HEK293T (cell line): Measurements from ENCODE around the gene CLUH.
"Not testable (repeated sequence)": the region's sequence is repeated elsewhere in the genome, so short reads cannot be mapped to it uniquely, and the experiment has no call there.

Source experiments
- CTCF ChIA-PET: fragments of 350-600 bp; formaldehyde crosslinking; extraction: SDS; loops from one replicate; lab custom pipeline; 2021; ENCODE audit warnings: antibody characterized with exemption, inconsistent platforms; lab: Yijun Ruan, JAX
- POLR2A ChIA-PET: fragments of 350-600 bp; formaldehyde crosslinking; extraction: SDS; loops from one replicate; lab custom pipeline; 2020; ENCODE audit warnings: antibody characterized with exemption, inconsistent platforms; lab: Yijun Ruan, JAX
- DNase-seq: peaks from one replicate; pipeline ENCODE4 v3.0.0; 2012; ENCODE audit warnings: mixed read lengths; ENCODE audit errors: extremely low spot score
- ARNT ChIP-seq: fragments of 450-650 bp; IDR thresholded peaks from 2 replicates; pipeline ENCODE4 v1.6.1; 2017; ENCODE audit warnings: mild to moderate bottlenecking
- BHLHE40 ChIP-seq: fragments of 450-650 bp; IDR thresholded peaks from 2 replicates; pipeline ENCODE4 v1.6.1; 2016; ENCODE audit warnings: mild to moderate bottlenecking, moderate library complexity, borderline replicate concordance
- CTBP1 ChIP-seq: fragments of 450-650 bp; IDR thresholded peaks from 2 replicates; pipeline ENCODE4 v1.6.1; 2016; ENCODE audit warnings: borderline replicate concordance
- ELF4 ChIP-seq: fragments of 450-650 bp; IDR thresholded peaks from 2 replicates; pipeline ENCODE4 v1.6.1; 2017; ENCODE audit warnings: antibody characterized with exemption
- FOXA1 ChIP-seq: fragments of 450-650 bp; IDR thresholded peaks from 2 replicates; pipeline ENCODE4 v1.6.1; 2016; ENCODE audit warnings: mild to moderate bottlenecking
- FOXK2 ChIP-seq: fragments of 450-650 bp; IDR thresholded peaks from 2 replicates; pipeline ENCODE4 v1.6.1; 2016; ENCODE audit warnings: mild to moderate bottlenecking
- FOXM1 ChIP-seq: fragments of 450-650 bp; IDR thresholded peaks from 2 replicates; pipeline ENCODE4 v1.6.1; 2017; ENCODE audit warnings: mild to moderate bottlenecking, borderline replicate concordance
- HDGF ChIP-seq: fragments of 450-650 bp; IDR thresholded peaks from 2 replicates; pipeline ENCODE4 v1.6.1; 2017; ENCODE audit warnings: antibody characterized with exemption, borderline replicate concordance
- L3MBTL2 ChIP-seq: fragments of 450-650 bp; conservative IDR thresholded peaks from 2 replicates; pipeline ENCODE4 v1.6.1; 2016; ENCODE audit warnings: mild to moderate bottlenecking
- LEF1 ChIP-seq: fragments of 450-650 bp; IDR thresholded peaks from 2 replicates; pipeline ENCODE4 v1.6.1; 2017; ENCODE audit warnings: mild to moderate bottlenecking, borderline replicate concordance
- NFRKB ChIP-seq: fragments of 450-650 bp; IDR thresholded peaks from 2 replicates; pipeline ENCODE4 v1.6.1; 2016; ENCODE audit warnings: mild to moderate bottlenecking, moderate library complexity
- SP1 ChIP-seq: fragments of 450-650 bp; IDR thresholded peaks from 2 replicates; pipeline ENCODE4 v1.6.1; 2017
- SUZ12 ChIP-seq: fragments of 450-650 bp; IDR thresholded peaks from 2 replicates; pipeline ENCODE4 v1.6.1; 2016; ENCODE audit warnings: mild to moderate bottlenecking
- TARDBP ChIP-seq: fragments of 450-650 bp; IDR thresholded peaks from 2 replicates; pipeline ENCODE4 v1.6.1; 2016
- ZNF384 ChIP-seq: fragments of 450-650 bp; IDR thresholded peaks from 2 replicates; pipeline ENCODE4 v1.6.1; 2016
- TF ChIP-seq, protein P1 (sequence below): fragments of 450-650 bp; IDR thresholded peaks from 2 replicates; pipeline ENCODE4 v1.6.1; 2016

The CLUH gene

GRCh38 chr17:2687074-2687418 is 24.5 kb downstream of the CLUH start:
- ChIA-PET POLR2A (interaction anchor here (0.7 kb wide), 1 partner anchor 24 kb away, joined by 3 read pairs; no protein-coding TSS in a partner anchor), CTCF (interaction anchor here (0.7 to 1.2 kb wide), 3 partner anchors 145 to 321 kb away, joined by 3 to 4 read pairs (median 3); no protein-coding TSS in a partner anchor)
- TF ChIP-seq L3MBTL2: no peak
- no peak for TF ChIP-seq FOXA1
- no peak for TF ChIP-seq LEF1
- no peak for TF ChIP-seq TARDBP
- TF ChIP-seq BHLHE40: no peak
- no peak for TF ChIP-seq ELF4
- no peak for TF ChIP-seq SUZ12
- TF ChIP-seq FOXM1: no peak
- no peak for TF ChIP-seq ZNF384
- no peak for TF ChIP-seq ARNT
- no peak for TF ChIP-seq CTBP1
- DNase-seq: no peak

DNA sequence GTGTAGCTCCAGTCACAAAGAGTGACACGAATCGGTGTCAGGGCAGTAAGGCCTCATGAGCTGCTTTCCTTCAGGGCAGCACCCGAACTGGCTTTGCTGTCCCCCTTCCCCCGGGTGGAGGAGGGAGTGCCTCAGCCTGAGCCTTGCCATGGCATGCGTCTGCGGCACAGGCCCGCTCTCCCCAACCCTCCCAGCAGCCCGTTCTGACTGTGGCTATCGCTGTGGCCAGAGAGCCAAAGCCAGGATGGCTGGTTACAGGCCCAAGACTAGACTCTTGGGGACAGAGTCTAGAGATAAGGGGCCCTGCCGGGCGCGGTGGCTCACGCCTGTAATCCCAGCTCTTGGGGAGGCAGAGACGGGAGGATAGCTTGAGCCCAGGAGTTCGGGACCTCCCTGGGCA is 25.9 kb downstream of the CLUH start:
- CTCF ChIA-PET: no interaction called here
- TF ChIP-seq SUZ12 (no peak), LEF1 (no peak), HDGF (no peak), BHLHE40 (no peak), ZNF384 (no peak), L3MBTL2 (no peak), FOXA1 (no peak), ELF4 (no peak), TARDBP (no peak), ARNT (no peak), NFRKB (no peak), SP1 (no peak), CTBP1 (no peak), FOXM1 (no peak), FOXK2 (no peak)
- TF ChIP-seq, protein P1, sequence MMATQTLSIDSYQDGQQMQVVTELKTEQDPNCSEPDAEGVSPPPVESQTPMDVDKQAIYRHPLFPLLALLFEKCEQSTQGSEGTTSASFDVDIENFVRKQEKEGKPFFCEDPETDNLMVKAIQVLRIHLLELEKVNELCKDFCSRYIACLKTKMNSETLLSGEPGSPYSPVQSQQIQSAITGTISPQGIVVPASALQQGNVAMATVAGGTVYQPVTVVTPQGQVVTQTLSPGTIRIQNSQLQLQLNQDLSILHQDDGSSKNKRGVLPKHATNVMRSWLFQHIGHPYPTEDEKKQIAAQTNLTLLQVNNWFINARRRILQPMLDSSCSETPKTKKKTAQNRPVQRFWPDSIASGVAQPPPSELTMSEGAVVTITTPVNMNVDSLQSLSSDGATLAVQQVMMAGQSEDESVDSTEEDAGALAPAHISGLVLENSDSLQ: no peak
- POLR2A ChIA-PET: no interaction called here
- DNase-seq: peak; percentile 5

- no peak for TF ChIP-seq ARNT
- no peak for TF ChIP-seq SUZ12
- no peak for TF ChIP-seq FOXA1
- no peak for TF ChIP-seq BHLHE40
- DNase-seq: no peak
- POLR2A ChIA-PET: no interaction called here
- CTCF ChIA-PET: no interaction called here
Observed at GRCh38 chr17:2684549-2684948, 27.0 kb downstream of the CLUH start.

DNA sequence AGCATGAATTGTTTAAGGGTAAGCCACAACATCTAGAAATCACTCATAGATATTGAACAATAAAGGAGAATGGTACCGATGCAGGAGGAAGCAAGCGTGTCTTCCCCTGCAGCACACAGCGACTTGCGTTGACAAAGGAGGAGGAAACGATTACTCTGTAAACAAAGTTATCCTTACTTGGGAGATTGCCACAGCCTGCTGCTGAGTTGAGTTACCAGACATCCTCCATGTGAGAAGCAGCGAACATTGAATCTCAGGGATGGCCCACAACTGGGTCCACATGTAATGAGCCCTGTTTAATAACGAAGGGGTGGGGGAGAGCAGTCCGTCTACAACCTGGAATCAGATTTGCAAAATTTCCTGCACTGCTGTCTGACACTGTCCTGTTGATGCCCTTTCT is 27.7 kb downstream of the CLUH start:
- no peak for TF ChIP-seq ZNF384
- no peak for TF ChIP-seq LEF1
- TF ChIP-seq NFRKB: no peak
- no peak for TF ChIP-seq ELF4
- no peak for TF ChIP-seq CTBP1
- TF ChIP-seq L3MBTL2: no peak
- TF ChIP-seq FOXM1: no peak
- TF ChIP-seq, protein P1: no peak
- no peak for TF ChIP-seq BHLHE40
- no peak for TF ChIP-seq ARNT
- no peak for TF ChIP-seq FOXK2
- ChIA-PET POLR2A (no interaction called here), CTCF (no interaction called here)
- DNase-seq: no peak

GRCh38 chr17:2682176-2682938 is 29.2 kb downstream of the CLUH start:
- CTCF ChIA-PET: no interaction called here
- no peak for TF ChIP-seq FOXA1
- no peak for TF ChIP-seq TARDBP
- TF ChIP-seq HDGF: no peak
- no peak for TF ChIP-seq ARNT
- POLR2A ChIA-PET: no interaction called here
- DNase-seq: no peak

DNA sequence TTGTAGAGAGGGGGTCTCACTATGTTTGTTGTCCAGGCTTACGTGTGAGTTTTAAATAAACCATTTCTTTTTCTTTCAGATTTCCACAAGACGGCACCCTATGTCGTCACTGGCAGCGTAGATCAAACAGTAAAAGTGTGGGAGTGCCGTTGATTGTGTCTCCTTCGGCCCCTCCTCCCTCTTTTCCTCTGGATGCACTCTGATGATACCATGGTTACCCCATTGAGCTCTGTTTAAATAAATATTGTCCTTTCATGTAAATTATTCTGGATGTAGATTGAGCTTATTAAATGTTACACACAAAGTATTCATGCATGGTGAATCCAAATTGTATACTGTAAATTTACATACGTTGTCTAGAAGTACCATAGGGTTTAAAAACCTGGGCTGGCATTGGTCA is 29.9 kb downstream of the CLUH start:
- POLR2A ChIA-PET: no interaction called here
- CTCF ChIA-PET: no interaction called here
- no peak for DNase-seq
- no peak for TF ChIP-seq ELF4

GRCh38 chr17:2680961-2681360 is 30.6 kb downstream of the CLUH start:
- no peak for DNase-seq
- ChIA-PET CTCF (no interaction called here), POLR2A (no interaction called here)
- TF ChIP-seq L3MBTL2 (no peak), SUZ12 (no peak)

DNA sequence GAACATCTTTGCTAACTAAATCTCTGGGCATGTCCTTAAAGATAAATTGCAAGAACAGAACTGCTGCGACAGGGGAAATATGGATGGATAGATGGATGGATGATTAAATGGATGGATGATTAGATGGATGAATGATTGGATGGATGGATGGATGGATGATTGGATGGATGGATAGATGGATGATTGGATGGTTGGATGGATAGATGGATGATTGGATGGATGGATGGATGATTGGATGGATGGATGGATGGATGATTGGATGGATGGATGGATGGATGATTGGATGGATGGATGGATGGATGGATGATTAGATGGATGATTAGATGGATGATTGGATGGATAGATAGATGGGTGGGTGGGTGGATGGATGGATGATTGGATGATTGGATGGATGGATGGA is 32.3 kb downstream of the CLUH start:
- POLR2A ChIA-PET, CTCF ChIA-PET, DNase-seq: not testable (repeated sequence)
